Activated CD4-positive, alpha-beta T cell treated with anti-CD3 and anti-CD28 coated beads for 48 hours (primary cell): ENCODE data around the gene IGFN1.

Experiments used
- DNase-seq: peaks from one replicate; pipeline ENCODE4 v3.0.0-alpha.2; 2020

The IGFN1 gene

GRCh38 chr1:201268604-201269151 lies 78.1 kb downstream of the IGFN1 start:
- DNase-seq = no peak

DNA sequence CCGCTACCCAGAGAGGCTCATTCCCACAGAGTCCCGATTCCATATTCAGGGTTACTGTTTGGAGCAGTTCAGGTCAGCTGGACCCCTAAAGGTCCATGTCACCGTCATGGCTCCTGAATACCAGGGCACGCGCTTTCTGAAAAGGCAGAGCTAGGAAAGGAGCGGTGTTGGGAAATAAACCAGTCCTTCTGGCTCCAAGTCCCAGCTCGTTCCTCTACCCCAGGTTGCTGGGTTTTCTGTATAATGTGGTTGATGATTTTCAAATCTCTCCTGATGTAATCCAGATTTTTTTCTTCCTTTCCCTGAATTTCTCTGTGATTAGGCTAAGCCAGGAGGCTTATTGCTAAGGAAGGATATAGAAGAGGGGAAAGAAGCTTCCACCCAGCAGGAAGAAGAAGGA lies 78.7 kb downstream of the IGFN1 start:
- DNase-seq = no peak

DNA sequence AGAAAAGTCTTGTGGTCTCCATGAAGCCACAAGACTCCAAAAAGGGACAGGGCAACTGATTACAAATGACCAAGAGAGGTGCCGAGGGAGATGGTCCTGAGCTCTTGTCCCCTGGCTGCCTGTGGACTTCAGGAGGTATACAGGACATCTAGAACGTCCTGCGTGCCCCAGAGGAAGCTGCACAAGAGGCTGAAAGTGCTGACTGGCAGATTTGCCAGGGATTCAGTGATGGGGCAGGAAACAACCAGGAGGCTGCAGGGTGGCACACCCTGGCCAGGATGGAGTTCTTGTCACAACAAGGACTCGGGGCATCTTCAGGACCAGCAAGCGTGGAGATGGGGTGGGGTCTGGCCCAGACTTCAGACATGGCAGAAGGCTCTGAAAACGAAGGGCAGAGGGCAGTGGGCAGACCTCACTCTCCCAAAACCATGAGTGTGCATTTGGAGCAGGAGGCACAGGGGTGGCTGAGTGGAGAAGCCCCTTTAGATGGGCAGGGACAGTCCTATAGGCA lies 79.3 kb downstream of the IGFN1 start:
- DNase-seq = no peak

DNA sequence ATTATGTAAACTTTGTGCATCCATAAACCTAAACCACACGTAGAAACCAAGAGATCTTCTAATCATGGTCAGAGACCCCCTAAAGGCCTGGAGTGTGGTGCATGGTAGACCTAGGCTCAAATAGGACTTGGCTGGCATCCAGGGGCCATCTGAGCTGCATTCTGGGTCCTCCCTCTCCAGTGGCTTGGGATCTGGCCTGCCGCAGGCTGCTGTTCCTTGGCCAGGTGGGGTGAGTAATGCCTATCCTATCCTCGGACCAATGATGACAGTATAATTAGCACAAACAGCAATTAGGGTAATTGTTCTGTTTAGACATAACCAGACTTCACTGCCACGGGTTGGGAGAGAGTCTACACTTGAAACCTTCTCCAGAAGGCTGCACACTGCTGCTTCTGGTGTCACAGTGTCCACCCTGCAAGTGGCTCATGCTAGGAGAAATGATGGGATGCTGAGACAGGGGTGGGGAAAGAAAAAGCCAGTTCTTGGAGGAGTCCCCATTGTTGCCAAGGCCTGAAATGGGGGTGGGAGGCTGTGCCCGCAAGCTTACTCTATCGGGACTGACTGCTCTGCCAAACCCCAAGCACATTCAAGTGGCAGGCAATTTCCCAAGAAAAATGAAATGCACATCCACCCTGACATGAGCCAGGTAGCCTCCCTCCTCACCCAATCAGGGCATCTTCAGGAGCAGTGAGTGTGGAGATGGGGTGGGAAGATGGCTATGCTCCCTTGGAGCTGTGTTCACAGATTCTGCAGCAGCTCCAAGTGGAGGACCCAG lies 80.2 kb downstream of the IGFN1 start:
- no peak for DNase-seq

- DNase-seq = no peak
Observed at GRCh38 chr1:201272799-201273198, 82.2 kb downstream of the IGFN1 start.

DNA sequence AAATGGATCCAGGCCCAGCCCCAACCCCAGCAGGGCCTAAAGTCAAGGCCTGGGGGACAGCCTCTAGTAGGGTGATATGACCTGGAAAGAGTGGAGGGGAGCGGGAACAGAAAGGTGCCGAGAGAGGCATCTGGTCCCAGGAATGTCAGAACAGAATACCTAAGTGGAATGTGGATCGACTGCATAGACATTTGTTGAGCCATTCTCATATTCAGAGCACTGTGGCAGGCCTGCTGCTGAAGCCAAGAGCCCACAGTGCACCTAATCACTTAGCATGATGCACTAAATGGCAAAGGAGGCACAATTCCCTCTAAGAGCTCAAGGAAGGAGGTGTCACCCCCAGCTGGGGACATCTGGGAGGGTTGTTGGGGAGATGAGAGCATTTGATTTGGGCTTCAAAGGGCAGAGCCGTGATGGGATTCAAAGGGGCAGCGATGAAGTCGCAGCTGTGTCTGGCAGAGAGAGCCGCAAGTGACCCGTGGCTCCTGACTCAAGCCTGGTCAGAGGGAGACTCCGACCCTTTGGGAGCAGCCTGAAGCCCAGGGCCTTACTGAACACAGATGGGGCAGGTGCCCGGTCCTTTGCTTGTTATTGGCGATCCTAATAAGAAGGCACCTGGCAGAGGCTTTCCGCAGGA lies 84.1 kb downstream of the IGFN1 start:
- no peak for DNase-seq

GRCh38 chr1:201275253-201275666 lies 84.6 kb downstream of the IGFN1 start:
- DNase-seq = no peak

- no peak for DNase-seq
Observed at GRCh38 chr1:201276891-201277290, 86.3 kb downstream of the IGFN1 start.

DNA sequence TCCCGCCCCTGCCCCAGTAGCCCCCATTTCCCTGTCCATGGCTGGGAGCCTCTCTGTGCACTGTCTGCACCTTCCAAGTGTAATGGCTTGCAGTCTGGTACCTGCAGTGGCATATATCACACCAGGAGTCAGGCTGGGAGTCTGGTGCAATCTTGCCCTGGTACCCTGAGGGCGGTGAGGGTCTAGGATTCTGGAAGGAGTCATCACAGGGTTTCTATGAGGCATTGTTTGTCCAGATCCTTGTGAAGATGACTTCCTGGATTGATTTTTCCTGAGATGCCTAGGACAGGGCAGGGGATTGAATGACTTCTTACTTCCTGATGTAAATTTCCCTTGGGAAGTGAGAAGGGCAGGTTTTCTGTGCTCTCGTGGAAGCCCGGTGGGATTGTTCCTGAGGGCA lies 86.8 kb downstream of the IGFN1 start:
- DNase-seq = no peak
